Activated CD8-positive, alpha-beta memory T cell treated with anti-CD3 and anti-CD28 coated beads, Interleukin-2, amount 50 U/mL, for 24 hours (primary cell): ENCODE data around the gene RNF213.
"Not testable (repeated sequence)": the region's sequence is repeated elsewhere in the genome, so short reads cannot be mapped to it uniquely, and the experiment has no call there.

Experiments
- DNase-seq: peaks from one replicate; pipeline ENCODE4 v3.0.0-alpha.2; 2020; ENCODE audit errors: extremely low read depth

RNF213 gene

DNA sequence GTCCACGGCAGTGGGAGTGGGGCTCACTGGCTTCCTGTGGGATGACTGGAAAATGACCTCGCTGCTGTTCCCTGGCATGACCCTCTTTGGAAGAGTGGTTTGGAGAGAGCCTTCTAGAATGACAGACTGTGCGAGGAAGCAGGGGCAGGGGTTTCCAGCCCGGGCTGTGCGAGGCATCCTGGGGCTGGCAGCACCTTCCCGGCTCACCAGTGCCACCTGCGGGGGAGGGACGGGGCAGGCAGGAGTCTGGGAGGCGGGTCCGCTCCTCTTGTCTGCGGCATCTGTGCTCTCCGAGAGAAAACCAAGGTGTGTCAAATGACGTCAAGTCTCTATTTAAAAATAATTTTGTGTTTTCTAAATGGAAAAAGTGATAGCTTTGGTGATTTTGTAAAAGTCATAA lies 7.8 kb upstream of the RNF213 start:
- DNase-seq, result peak; percentile 69

DNA sequence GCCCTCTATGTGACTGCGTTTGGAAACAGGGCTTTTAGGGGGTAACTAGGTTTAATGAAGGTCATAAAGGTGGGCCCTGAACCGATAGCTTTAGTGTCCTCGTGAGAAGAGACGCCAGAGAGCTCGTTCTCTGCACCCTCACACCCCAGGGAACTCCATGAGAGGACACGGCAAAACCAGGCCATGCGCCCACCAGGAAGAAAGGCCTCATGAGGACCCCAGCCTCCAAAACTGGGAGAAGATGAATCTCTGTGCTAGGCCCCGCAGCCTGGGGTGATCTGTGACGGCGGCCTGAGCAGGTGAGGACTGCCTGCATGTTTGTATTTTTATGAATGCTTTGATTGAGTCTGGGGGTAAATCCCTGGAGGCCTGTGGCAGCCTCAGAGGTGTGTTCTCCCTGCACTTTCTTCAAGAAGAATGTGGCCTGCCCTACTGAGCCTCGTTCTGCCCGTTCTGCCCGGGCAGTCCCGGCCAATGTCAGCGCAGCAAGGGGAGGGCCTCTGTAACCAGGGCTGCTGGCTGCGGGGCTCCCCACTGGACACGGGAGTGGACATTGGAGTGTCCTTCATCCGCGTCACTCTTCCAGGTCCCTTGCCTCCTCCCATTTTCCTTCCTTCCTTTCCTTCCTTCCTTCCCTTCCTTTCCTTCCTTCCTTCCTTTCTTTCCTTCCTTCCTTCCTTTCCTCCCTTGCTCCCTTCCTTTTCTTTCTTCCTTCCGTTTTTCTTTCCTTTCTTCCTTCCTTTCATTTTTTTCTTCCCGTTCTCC lies 6.8 kb upstream of the RNF213 start:
- DNase-seq, result no peak

DNA sequence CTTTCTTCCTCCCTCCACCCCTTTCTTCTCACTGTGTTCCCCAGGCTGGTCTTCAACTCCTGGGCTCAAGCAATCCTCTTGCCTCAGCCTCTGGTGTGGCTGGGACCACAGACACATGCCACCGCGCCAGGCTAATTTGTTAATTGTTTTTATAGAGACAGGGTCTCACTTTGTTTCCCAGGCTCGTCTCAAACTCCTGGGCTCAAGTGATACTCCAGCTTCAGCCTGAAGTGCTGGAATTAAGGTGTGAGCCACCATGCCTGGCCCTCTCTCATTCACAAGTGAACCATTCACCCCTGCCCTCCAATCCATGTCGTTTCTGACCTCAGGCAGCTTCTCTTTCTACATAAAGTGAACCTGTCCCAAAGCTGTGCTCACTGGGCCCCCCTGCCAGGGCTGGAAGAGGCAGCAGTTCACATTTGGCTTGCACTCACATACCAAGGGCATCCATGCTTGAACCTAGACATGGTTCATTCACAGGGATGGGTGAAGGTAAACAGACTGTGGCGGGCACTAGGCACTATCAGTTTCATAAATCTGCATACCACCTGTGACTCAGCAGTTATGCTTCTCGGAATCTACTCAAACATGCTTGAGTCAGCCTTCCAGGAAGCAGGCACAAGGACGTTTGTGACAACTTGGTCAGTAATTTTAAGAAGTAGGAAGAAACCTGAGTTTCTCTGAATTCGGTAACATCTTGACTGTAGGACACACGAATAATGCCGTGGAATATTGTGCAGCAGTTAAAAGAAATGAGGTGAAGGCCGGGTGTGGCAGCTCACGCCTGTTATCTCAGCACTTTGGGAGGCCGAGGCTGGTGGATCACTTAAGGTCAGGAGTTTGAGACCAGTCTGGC lies 6.0 kb upstream of the RNF213 start:
- DNase-seq, result no peak

DNA sequence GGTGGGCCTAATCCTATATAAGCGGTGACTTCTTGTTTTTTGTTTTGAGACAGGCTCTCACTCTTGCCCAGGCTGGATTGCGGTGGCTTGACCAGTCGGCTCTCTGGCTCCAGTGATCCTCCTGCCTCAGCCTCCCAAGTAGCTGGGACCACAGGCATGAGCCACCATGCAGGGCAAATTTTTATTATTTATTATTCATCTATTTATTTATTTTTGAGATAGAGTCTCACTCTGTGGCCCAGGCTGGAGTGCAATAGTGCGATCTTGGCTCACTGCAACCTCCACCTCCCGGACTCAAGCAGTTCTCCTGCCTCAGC lies 4.7 kb upstream of the RNF213 start:
- no peak for DNase-seq

GRCh38 chr17:80257716-80258213 lies 2.9 kb upstream of the RNF213 start:
- DNase-seq, result no peak

DNA sequence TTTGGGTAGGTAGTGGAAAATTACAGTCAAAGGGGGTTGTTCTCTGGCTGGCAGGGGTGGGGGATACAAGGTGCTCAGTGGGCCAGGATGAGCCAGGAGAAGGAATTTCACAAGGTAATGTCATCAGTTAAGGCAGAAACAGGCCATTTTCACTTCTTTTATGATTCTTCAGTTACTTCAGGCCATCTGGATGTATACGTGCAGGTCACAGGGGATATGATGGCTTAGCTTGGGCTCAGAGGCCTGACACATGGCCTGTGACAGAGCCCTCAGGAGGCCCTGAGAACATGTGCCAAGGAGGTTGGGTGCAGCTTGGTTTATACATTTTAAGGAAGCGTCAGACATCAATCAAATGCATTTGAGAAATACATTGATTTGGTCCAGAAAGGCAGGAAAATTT lies 2.4 kb upstream of the RNF213 start:
- not testable (repeated sequence) for DNase-seq

- no peak for DNase-seq
Measured at GRCh38 chr17:80259457-80260068, 1.1 kb upstream of the RNF213 start.

DNA sequence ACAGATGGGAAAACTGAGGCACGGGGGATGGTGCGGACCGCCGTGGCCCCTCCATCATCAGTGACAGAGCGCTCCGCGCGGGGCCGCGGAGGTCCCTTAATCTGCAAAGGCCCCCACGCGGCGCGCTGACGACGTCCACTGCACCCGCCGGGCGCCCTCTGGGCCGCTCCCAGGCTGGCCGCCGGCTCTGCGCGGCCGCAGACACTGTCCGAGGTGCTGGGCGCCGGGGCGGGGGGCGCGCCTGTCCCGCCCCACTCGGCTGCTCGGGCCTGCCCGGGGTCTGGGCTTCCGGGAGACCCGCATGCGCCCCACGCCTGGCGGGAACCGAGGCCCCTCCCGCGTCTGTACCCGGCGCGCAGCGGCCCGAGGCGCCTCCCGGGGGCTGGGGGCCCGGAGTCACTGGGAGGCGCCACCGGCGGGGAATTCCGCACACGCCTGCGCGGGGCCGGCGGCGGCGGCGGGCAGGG lies 550 bp upstream of the RNF213 start:
- DNase-seq, result no peak

DNA sequence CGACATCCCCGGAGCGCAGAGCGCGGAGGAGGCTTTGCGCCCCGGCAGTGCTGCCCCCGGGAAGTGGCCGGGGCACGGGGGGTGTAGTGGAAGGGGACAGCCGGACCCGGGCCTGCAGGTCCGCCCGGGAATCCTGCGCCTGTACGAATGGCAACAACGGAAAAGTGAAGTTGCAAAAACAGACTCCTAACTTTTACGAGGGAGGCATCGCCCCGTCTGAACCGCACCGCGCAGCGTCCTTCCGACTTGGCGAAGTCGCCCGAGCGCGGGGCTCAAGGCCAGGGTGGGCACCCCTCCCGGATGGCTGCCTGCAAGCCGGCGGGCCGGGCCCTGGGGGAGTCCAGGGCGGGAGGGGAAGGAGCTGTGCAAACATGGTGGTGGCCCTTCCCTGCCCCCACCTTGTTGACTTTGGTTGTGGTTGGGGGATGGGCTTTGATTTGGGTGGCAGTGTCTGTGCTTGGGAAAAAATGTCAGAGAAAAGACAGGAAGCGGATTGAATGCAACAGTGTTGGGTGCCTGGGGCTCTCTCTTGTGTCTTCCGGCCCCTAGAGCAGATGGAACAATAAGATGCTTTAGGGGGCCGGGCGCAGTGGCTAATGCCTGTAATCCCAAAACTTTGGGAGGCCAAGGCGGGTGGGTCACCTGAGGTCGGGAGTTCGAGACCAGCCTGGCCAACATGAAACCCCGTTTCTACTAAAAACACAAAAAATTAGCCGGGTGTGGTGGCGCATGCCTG lies 675 bp downstream of the RNF213 start:
- no peak for DNase-seq

DNA sequence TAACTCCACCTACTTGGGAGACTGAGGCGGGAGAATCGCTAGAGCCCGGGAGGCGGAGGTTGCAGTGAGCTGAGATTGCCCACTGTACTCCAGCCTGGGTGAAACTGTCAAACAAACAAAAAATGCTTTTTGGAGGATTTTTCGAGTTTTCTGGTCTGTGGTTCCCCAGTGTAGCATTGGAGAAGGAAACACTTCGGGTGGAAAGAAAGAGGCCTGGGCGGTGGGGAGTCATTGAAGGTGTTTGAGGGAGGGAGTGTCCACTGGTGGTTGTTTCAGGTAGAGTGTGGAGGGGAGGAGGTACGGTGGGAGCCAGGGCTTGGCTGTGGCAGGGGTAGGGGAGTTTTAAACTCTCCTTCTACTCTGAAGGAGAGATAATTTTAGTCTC lies 1.2 kb downstream of the RNF213 start:
- no peak for DNase-seq

DNA sequence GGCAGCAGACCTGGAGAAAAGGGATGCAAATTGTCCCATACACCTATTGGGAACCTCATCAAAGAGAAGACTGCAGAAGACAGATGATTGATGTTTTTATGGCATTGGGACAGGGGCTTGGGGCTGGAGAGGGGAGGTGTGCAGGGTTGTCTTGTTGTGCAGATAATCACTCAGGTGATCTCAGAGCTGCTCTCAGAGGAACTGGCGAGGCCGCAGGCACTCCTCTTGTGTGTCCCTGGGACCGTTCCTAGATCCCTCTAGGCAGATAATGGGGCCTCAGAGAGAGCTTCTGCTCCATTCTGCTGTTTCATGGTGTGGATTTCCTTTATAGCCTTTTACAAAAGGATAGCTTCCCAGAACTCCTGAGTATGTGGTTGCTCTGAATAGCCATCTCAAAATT lies 1.6 kb downstream of the RNF213 start:
- DNase-seq, result no peak

- DNase-seq, result no peak
Measured at GRCh38 chr17:80262775-80263244, 2.2 kb downstream of the RNF213 start.

- DNase-seq, result peak; percentile 87
Measured at GRCh38 chr17:80263253-80264204, 2.9 kb downstream of the RNF213 start.

GRCh38 chr17:80264205-80265075 lies 3.8 kb downstream of the RNF213 start:
- no peak for DNase-seq

- DNase-seq, result peak; percentile 62
Measured at GRCh38 chr17:80265205-80266068, 4.8 kb downstream of the RNF213 start.

- no peak for DNase-seq
Measured at GRCh38 chr17:80267391-80267790, 6.7 kb downstream of the RNF213 start.

GRCh38 chr17:80268427-80268826 lies 7.8 kb downstream of the RNF213 start:
- no peak for DNase-seq

GRCh38 chr17:80269405-80269807 lies 8.8 kb downstream of the RNF213 start:
- no peak for DNase-seq

DNA sequence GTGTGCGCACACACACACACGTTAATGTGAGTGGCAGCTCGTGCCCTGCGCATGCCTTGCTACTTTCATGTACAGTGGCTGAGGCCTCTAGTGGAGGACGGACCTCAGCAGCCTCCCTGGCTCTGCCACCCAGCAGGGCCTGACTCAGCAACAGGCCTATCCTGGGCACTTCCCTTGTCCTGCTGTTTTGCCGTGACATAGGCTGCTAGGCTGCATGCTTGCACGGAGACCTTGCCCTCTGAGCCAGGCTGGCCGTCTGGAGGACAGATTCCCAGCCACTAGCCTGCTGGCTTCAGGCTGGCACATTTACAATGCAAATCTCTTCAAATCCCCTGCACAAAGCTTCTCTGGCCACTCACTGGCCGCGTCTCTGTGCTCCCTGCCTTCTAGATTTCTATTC lies 9.5 kb downstream of the RNF213 start:
- DNase-seq, result no peak
